ENCODE results near the gene TMX4.
"Not testable (repeated sequence)": the region's sequence is repeated elsewhere in the genome, so short reads cannot be mapped to it uniquely, and the experiment has no call there.

Gene TMX4

GRCh38 chr20:8033151-8033841 is 13.7 kb upstream of the TMX4 start:
- no peaks in the 10 kb centered on the region for H3K36me3 ChIP-seq (ENCODE audit: control insufficient read depth, insufficient read depth, low read length)
- no peaks in the 10 kb centered on the region; the same call in 1 of the 2 replicates for H3K27me3 ChIP-seq (replicated peaks; ENCODE audit: control insufficient read depth, insufficient read depth, low read length)
- TF ChIP-seq CTCF (IDR thresholded peaks at IDR 0.05; ENCODE audit: insufficient read depth, low read length, poor library complexity, severe bottlenecking): no peak
- DNase-seq (ENCODE audit: extremely low read depth, insufficient read length): no peak
- no peak overlapping the region for H3K4me3 ChIP-seq (replicated peaks; ENCODE audit: low read depth, low read length)

- no peaks in the 10 kb centered on the region; the same call in 1 of the 2 replicates for H3K27me3 ChIP-seq (replicated peaks; ENCODE audit: control insufficient read depth, insufficient read depth, low read length)
- DNase-seq (ENCODE audit: extremely low read depth, insufficient read length): no peak
- TF ChIP-seq CTCF (IDR thresholded peaks at IDR 0.05; ENCODE audit: insufficient read depth, low read length, poor library complexity, severe bottlenecking): no peak
- H3K36me3 ChIP-seq (ENCODE audit: control insufficient read depth, insufficient read depth, low read length): no peaks in the 10 kb centered on the region
- no peak overlapping the region for H3K4me3 ChIP-seq (replicated peaks; ENCODE audit: low read depth, low read length)
These were observed 12.9 kb upstream of the TMX4 start for GRCh38 chr20:8032499-8032898.

GRCh38 chr20:8031539-8031938 is 12.0 kb upstream of the TMX4 start:
- DNase-seq (ENCODE audit: extremely low read depth, insufficient read length); H3K27me3 ChIP-seq (replicated peaks; ENCODE audit: control insufficient read depth, insufficient read depth, low read length); H3K36me3 ChIP-seq (ENCODE audit: control insufficient read depth, insufficient read depth, low read length); H3K4me3 ChIP-seq (replicated peaks; ENCODE audit: low read depth, low read length): not testable (repeated sequence)

GRCh38 chr20:8021541-8022269 is 2.1 kb upstream of the TMX4 start:
- Histone ChIP-seq H3K36me3 (ENCODE audit: control insufficient read depth, insufficient read depth, low read length) (no peaks in the 10 kb centered on the region), H3K4me3 (replicated peaks; ENCODE audit: low read depth, low read length) (no peak overlapping the region), H3K27me3 (replicated peaks; ENCODE audit: control insufficient read depth, insufficient read depth, low read length) (no peaks in the 10 kb centered on the region)
- no peak for DNase-seq (ENCODE audit: extremely low read depth, insufficient read length)
- TF ChIP-seq CTCF (IDR thresholded peaks at IDR 0.05; ENCODE audit: insufficient read depth, low read length, poor library complexity, severe bottlenecking): no peak

- Histone ChIP-seq H3K36me3 (ENCODE audit: control insufficient read depth, insufficient read depth, low read length) (no peaks in the 10 kb centered on the region), H3K4me3 (replicated peaks; ENCODE audit: low read depth, low read length) (peak overlapping the region; percentile 84), H3K27me3 (replicated peaks; ENCODE audit: control insufficient read depth, insufficient read depth, low read length) (no peaks in the 10 kb centered on the region)
- DNase-seq (ENCODE audit: extremely low read depth, insufficient read length): peak; percentile 44
- TF ChIP-seq CTCF (IDR thresholded peaks at IDR 0.05; ENCODE audit: insufficient read depth, low read length, poor library complexity, severe bottlenecking): no peak
These were observed 936 bp upstream of the TMX4 start for GRCh38 chr20:8020314-8021079.

- no peak for DNase-seq (ENCODE audit: extremely low read depth, insufficient read length)
- TF ChIP-seq CTCF (IDR thresholded peaks at IDR 0.05; ENCODE audit: insufficient read depth, low read length, poor library complexity, severe bottlenecking): no peak
These were observed 362 bp upstream of the TMX4 start for GRCh38 chr20:8019998-8020247.

More at GRCh38 chr20:8019998-8020247, 362 bp upstream of the TMX4 start:
- Histone ChIP-seq H3K36me3 (ENCODE audit: control insufficient read depth, insufficient read depth, low read length) (no peaks in the 10 kb centered on the region), H3K27me3 (replicated peaks; ENCODE audit: control insufficient read depth, insufficient read depth, low read length) (no peaks in the 10 kb centered on the region), H3K4me3 (replicated peaks; ENCODE audit: low read depth, low read length) (peak overlapping the region; percentile 84)

Data from GM06990 (cell line).